Measurements from ENCODE around the gene TEX10. TPM values are rescaled to one million over a fixed set of nuclear protein-coding genes. Genes with fewer than 3 reads are reported as not detected.

The TEX10 gene
- total RNA-seq (2014; rRNA removed; shearing (Covaris generic)) = 39.2 and 43.9 TPM in 2 replicates
- total RNA-seq (2022) = 38.4 and 44.9 TPM in 2 replicates
- percentile 93 among the genes with signal in this experiment for Bru-seq, nascent RNA
- BruChase-seq, experiment 1, labeled RNA remaining after a 6-hour chase = percentile 85 among the genes with signal in this experiment
- percentile 91 among the genes with signal in this experiment for BruChase-seq, experiment 2, labeled RNA remaining after a 2-hour chase
- long read RNA-seq, transcript TEX10-201 (15 exons, 3,074 nt) = major isoform, 107 of 136 reads
- long read RNA-seq, partial matches to known transcripts = 5 of 136 reads
- long read RNA-seq, other reads (novel, unspliced or antisense) = 24 of 136 reads

DNA sequence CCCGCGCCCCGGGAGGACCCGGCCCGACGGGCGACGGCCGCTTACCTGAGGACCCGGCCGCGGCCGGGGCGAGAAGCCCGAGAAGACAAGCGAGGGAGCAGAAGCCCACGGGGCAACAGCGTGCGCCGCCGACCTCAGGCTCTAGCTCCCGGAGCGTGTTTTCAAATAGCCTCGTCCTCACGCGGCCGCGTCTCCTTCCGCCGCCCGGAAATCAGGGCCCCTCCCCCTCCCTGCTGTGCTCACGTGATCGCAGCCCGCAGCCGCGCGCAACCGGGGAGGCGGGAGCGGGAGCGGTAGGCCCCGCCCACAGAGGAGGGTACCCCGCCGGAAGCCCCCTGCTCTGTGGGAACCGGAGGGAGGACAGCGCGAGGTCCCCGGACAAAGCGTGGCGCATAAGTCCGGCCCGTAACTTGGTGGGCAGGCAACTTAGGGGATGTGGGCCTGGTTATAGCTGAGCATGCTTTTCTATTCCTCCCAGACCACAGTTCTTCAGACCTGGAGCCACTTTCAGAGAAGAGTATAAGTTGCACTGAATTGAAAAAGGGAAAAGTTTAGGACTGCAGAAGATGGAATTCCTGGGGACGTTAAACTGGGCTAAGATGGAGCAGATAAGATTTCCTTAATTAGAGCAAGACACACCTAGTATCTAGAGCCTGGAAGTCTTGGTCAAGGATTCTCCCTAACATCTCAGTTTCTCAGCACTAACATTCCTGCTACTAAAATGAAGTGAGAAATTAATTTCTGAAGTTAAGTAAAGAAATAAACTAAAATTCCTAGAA lies at the start of gene TEX10:
TSS of gene TEX10 (minus strand) at position 216 of the 779 bp plus-strand sequence. CDS start 3,579 bp downstream, outside the sequence.
- H3K27ac ChIP-seq (ENCODE audit: low read depth, low read length, poor library complexity, severe bottlenecking) = peak within 1 kb of the TSS; percentile 69
- TF ChIP-seq EZH2phosphoT487 (IDR thresholded peaks at IDR 0.05; ENCODE audit: borderline replicate concordance, low read depth, low read length) = no peak
- TF ChIP-seq, protein P1, sequence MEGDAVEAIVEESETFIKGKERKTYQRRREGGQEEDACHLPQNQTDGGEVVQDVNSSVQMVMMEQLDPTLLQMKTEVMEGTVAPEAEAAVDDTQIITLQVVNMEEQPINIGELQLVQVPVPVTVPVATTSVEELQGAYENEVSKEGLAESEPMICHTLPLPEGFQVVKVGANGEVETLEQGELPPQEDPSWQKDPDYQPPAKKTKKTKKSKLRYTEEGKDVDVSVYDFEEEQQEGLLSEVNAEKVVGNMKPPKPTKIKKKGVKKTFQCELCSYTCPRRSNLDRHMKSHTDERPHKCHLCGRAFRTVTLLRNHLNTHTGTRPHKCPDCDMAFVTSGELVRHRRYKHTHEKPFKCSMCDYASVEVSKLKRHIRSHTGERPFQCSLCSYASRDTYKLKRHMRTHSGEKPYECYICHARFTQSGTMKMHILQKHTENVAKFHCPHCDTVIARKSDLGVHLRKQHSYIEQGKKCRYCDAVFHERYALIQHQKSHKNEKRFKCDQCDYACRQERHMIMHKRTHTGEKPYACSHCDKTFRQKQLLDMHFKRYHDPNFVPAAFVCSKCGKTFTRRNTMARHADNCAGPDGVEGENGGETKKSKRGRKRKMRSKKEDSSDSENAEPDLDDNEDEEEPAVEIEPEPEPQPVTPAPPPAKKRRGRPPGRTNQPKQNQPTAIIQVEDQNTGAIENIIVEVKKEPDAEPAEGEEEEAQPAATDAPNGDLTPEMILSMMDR (conservative IDR thresholded peaks at IDR 0.05; ENCODE audit: low read length) = no peak
- DNase-seq (ENCODE audit: low spot score) = peak; percentile 94
- H3K9me3 ChIP-seq (ENCODE audit: low read length) = peaks cover 31% of the 10 kb centered on the region
- peaks cover 56% of the 10 kb centered on the region for H3K79me2 ChIP-seq (ENCODE audit: insufficient read depth, low read depth, low read length)
- H3K4me3 ChIP-seq (ENCODE audit: low read depth, low read length, poor library complexity, severe bottlenecking) = peak within 1 kb of the TSS; percentile 91
- intact Hi-C loops (cut with micrococcal nuclease; ENCODE audit: unreplicated experiment) = loop anchor here (2.0 to 5.0 kb wide), 3 partner anchors 58 to 1131 kb away; partner anchors contain the start of genes ALG2, MSANTD3 and SEC61B
- peak within 1 kb of the TSS; percentile 90 for H2AFZ ChIP-seq (ENCODE audit: low read length)
- H3K36me3 ChIP-seq (ENCODE audit: insufficient read depth, low read length) = peaks cover 31% of the 10 kb centered on the region
- H4K20me1 ChIP-seq (ENCODE audit: insufficient read depth, low read length) = peaks cover 33% of the 10 kb centered on the region
- ChIA-PET POLR2A (interaction anchor here (0.7 to 3.9 kb wide), 6 partner anchors 10 to 532 kb away, joined by 3 to 15 read pairs (median 6); partner anchors contain the start of genes MSANTD3 and NR4A3), CTCF (ENCODE audit: unreplicated experiment) (no interaction called here)
- peaks cover 51% of the 10 kb centered on the region for H3K4me1 ChIP-seq (ENCODE audit: insufficient read depth, low read length, poor library complexity, severe bottlenecking)
- BruUV-seq (replicated peaks) = TSS peak; percentile 90
- H3K4me2 ChIP-seq (ENCODE audit: low read length) = peak within 1 kb of the TSS; percentile 89
- H3K9me2 ChIP-seq (ENCODE audit: insufficient read depth, low read length) = no peaks in the 10 kb centered on the region

DNA sequence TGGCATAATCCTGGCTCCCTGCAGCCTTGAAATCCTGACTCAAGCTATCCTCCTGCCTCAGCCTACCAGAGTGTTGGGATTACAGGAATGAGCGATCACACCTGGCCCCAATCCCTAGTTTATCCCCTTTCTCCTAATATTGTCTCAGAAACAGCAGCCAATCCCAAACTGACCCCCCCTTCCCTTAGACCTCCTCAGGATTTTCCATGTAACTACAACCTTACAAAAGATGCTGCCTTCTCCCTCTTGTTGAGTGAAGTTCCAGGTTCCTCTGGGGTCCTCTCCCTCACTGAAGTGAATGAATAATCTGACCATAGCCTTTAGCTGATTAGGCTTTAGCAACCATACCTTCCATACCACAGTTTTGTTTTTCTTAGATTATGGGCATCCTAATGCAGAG lies 48.3 kb upstream of the TEX10 start:
- intact Hi-C loops (cut with micrococcal nuclease; ENCODE audit: unreplicated experiment) = no loop called here
- H3K4me3 ChIP-seq (ENCODE audit: low read depth, low read length, poor library complexity, severe bottlenecking) = no peak overlapping the region
- H4K20me1 ChIP-seq (ENCODE audit: insufficient read depth, low read length) = no peaks in the 10 kb centered on the region
- ChIA-PET POLR2A (interaction anchor here (1.0 kb wide), 1 partner anchor 11 kb away, joined by 3 read pairs; no protein-coding TSS in a partner anchor), CTCF (ENCODE audit: unreplicated experiment) (no interaction called here)
- H3K9me3 ChIP-seq (ENCODE audit: low read length) = no peaks in the 10 kb centered on the region
- no peaks in the 10 kb centered on the region for H3K79me2 ChIP-seq (ENCODE audit: insufficient read depth, low read depth, low read length)
- H3K36me3 ChIP-seq (ENCODE audit: insufficient read depth, low read length) = no peaks in the 10 kb centered on the region
- H3K9me2 ChIP-seq (ENCODE audit: insufficient read depth, low read length) = no peaks in the 10 kb centered on the region
- no peak overlapping the region for H3K27ac ChIP-seq (ENCODE audit: low read depth, low read length, poor library complexity, severe bottlenecking)
- no peak overlapping the region for H2AFZ ChIP-seq (ENCODE audit: low read length)
- DNase-seq (ENCODE audit: low spot score) = no peak
- H3K4me2 ChIP-seq (ENCODE audit: low read length) = no peak overlapping the region
- no peaks in the 10 kb centered on the region for H3K4me1 ChIP-seq (ENCODE audit: insufficient read depth, low read length, poor library complexity, severe bottlenecking)
- no TSS peak for BruUV-seq (replicated peaks)
- TF ChIP-seq, protein P1 (conservative IDR thresholded peaks at IDR 0.05; ENCODE audit: low read length) = no peak
- no peak for TF ChIP-seq EZH2phosphoT487 (IDR thresholded peaks at IDR 0.05; ENCODE audit: borderline replicate concordance, low read depth, low read length)

Measured in OCI-LY7 (cell line).